HG03097 (cell line): Measurements from ENCODE around the gene LAMA3.

Experiments
- ATAC-seq: cut with Tn5 transposase; IDR thresholded peaks from one replicate; pipeline ENCODE4 v1.9.1; 2021; ENCODE audit not compliant: unreplicated experiment, low FRiP score

LAMA3 gene

GRCh38 chr18:23842305-23842704 lies 153.1 kb downstream of the LAMA3 start:
- ATAC-seq = no peak

GRCh38 chr18:23844991-23845680 lies 155.9 kb downstream of the LAMA3 start:
- ATAC-seq = no peak

GRCh38 chr18:23845988-23846630 lies 156.9 kb downstream of the LAMA3 start:
- ATAC-seq = no peak

- ATAC-seq = no peak
Observed at GRCh38 chr18:23847321-23847986, 158.2 kb downstream of the LAMA3 start.

- ATAC-seq = no peak
Observed at GRCh38 chr18:23849141-23849540, 159.9 kb downstream of the LAMA3 start.

DNA sequence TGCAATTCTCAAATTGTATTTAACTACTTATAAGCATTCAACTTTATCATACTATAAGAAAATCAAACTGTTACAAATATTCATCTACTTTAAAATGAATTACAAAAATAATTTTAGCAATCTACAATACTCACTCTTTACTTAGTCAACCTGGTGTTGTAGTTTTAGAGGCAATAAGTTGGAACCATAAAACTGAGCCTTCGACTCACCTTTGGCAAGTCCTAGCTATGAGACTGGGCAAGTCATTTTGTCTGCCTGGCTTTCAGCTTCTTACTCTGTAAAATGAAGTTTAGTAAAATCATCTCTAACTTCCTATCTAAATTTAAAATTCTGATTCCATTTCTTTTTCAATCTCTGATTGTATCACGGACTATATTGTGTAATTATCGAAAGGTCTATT lies 161.0 kb downstream of the LAMA3 start:
- ATAC-seq = no peak

- ATAC-seq = no peak
Observed at GRCh38 chr18:23851470-23852002, 162.3 kb downstream of the LAMA3 start.

DNA sequence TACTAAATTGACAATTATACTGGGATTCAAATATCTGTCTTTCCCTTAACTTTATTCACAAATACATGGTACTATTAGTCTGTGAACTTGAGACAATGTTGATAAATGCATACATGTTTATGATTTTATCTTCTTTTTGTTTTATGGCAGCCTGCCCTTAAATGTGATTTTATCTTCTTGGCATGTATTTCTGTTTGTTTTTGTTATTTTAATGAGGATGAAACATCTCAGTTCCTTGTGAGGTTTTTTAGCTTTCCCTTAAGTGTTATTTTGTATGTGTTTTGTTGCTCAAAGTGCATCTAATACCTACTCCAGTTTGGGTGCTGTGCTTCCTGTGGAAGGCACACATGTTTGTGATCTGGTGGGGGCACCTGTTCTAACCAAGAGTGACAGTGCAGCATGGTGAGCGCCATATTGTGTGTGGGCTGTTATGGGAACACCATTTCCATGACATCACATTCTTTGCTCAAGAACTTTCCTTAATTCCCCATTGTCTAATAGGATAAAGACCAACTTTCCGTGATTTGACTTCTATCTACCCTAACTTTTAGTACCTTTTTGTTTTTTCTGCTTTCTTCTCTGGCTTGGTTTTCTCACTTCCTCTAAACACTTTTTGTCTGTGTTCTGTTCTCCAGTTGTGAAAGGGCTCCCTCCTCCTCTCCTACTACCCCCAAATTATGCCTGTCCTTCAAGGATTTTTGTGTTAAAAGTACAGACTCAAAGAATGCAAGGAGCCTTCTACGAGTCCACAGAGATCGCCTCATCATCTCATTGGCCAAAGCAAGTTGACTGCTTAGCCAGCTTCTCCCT lies 163.2 kb downstream of the LAMA3 start:
- ATAC-seq = no peak

DNA sequence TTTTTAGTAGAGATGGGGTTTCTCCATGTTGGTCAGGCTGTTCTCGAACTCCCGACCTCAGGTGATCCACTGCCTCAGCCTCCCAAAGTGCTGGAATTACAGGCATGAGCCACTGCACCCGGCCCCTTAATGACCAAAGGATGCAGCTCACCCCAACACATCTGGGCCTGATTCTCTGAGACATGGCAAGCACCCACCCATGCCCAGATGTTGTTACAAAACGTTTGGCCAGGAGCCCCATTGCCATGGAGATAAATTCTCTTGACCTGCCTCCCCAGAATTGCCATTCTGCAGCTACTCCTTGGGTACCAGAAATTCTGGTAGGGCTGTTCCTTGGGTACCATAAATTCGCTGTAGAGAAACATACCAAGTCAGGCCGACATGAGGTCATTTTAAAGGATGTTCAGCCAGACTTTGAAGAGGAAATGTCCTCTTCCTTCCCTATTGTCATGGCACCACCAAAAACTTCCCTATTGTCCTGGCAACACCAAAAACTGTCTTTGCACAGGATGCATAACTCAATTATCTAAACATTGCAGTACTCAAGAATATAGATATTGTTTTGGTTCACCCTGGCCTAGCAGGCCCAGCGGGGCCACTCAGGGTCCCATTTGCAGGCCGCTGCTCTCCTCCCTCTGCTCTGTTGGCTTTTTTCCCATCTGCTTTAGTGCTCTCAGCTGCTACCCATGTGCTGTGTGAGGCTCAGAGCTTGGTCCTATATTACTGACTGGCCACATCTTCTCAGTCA lies 164.4 kb downstream of the LAMA3 start:
- ATAC-seq = no peak

GRCh38 chr18:23855721-23856120 lies 166.5 kb downstream of the LAMA3 start:
- no peak for ATAC-seq

DNA sequence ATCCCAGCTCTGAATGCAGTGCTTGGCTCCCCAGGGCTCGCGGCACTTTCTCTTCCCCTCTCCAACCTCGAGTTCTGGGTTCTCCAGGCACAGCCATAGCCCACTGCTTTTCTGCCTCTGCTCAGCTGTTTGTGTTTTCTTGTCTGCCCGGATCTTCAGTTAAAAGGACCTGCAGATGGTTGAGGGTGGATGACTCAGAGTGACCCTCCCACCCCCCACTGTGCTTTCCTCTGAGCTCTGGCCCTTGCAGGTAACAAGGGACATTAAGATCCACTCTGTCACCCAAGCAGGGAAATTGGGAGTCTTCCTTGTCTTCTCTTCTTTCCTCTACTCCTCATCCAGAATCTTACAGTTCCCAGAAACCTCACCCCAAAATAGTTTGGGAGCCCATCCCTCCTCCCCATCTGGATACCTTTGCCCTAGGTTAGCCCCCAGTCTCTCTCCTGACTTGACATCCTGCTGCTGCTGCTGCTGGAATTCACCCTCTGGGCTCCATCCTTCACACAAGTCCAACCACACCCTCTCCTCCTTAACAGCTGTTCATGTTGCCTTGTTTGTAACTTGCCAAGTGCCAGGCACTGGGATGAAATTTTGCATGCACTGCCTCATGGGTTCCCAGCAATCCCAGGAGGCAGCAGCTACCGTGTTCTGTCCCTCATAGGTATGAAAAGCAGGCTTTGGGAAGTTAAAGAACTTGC lies 167.4 kb downstream of the LAMA3 start:
- ATAC-seq = no peak

- ATAC-seq = no peak
Observed at GRCh38 chr18:23857164-23857552, 167.9 kb downstream of the LAMA3 start.

DNA sequence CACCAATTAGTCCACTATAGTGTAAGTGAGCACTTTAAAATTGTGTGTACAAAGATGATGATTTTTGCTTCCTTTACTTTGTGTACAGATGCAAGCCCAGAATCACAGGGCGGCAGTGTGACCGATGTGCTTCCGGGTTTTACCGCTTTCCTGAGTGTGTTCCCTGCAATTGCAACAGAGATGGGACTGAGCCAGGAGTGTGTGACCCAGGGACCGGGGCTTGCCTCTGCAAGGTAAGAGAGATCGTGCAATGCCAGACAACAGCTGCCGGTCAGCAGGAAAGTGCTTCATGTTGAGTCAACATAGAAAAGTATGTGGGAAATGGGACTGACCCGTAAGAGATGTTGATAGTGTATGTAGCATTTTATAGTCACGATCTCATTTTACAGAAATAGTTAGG lies 168.5 kb downstream of the LAMA3 start:
- no peak for ATAC-seq

DNA sequence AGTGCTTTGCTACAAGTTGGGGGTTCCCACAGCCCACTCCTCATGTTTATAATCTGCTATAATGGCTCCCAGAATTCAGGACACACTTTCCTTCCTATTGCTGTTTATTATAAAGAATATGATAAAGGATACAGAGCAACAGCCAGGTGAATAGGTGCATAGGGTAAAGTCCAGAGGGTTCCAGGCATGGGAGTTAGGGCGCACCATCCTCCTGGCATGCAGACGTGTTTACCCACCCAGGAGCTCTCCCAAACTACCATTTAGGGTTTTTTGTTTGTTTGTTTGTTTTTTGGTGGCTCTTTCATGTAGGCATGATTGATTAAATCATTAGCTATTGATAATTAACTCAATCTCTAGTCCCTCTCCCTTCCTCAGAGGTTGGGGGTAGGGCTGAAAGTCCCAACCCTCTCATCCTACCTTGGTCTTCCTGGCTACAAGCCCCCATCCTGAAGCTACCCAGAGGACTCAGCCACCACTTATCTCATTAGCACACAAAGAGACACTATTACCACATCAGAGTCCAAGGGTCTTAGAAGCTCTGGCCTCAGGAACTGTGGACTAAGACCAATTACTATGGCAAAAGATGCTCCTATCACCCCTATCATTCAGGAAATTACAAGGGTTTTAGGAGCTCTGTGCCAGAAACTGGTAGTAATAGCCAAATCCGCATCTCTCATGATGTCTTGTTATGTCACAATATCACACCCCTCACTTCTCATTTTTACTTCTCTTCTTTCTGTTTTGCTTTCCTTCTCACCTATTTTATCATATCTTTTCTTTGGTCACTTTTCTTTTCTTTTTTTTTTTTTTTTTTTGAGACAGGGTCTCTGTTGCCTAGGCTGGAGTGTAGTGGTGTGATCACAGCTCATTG lies 170.4 kb downstream of the LAMA3 start:
- ATAC-seq = no peak

DNA sequence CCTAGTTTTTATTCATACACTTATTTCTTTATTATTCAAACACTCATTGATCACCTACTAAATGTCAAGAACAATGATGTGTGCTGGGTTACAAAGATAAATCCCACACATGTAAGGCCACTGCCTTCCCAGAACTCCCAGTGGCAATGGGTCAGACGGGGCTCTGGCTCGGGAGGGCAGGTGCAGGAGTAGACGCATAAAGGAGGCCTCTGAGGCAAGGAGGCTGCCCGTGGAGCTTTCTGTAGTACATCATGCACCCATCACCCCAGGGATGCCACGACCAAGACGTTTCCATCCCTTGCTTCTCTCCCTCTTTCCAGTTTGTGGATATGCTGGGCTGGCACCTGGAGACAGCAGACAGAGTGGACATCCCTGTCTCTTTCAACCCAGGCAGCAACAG lies 172.1 kb downstream of the LAMA3 start:
- ATAC-seq = no peak

DNA sequence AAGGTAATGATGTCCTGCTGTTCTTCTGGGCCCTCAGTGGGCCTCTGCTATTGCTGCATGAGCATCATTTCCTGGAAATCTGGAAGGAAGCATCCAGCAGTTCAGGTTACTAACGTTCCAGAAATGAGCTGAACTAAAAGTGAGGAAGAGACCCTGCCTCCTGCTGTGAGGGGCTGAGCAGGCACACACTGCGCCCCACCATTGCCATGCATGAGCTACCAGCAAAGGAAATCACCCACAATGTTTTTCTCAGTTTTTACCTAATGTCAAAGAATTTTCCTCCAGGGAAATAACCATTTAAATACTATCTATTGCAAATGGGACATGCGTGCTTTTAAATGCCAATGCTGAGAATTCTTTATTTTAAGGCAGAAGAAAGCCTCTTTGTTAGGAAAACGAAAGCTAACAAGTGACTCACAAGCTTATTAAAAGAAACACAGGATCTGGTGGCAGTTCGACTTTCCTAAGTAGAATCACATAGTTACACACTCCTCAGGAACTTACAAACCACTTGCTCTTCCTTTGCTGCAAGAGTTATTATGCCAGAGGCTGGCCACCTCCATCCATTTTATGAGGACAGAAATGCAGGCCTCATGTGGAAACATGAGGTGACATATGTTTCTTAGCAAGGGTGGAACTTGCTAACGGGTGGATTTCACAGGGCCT lies 172.7 kb downstream of the LAMA3 start:
- no peak for ATAC-seq

DNA sequence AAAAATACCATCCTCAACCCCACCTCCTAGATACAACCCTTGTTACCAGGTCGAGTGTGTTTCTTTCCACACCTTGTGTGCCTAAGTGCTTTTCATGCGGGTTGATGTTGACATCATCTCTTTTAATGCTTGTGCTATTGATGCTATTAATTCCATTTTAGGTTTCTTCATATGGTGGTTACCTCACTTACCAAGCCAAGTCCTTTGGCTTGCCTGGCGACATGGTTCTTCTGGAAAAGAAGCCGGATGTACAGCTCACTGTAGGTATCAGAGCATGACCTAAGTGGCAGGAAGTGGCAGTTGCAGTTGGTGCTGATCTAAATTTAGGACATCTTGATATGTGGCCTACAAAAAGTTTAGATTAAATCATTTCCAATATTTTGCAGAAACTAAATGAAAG lies 175.4 kb downstream of the LAMA3 start:
- no peak for ATAC-seq

GRCh38 chr18:23867006-23867405 lies 177.8 kb downstream of the LAMA3 start:
- ATAC-seq = no peak
